GM06990 (cell line): ENCODE data around the gene C22orf15.

ENCODE experiments used
- DNase-seq: peaks from one replicate; pipeline ENCODE4 v3.0.0-alpha.2; 2011; ENCODE audit not compliant: insufficient read length; ENCODE audit errors: extremely low read depth
- H3K27me3 ChIP-seq: replicated peaks from 2 replicates; pipeline ENCODE4 v1.6.0; 2011; ENCODE audit warnings: low read length; ENCODE audit not compliant: control insufficient read depth, insufficient read depth
- H3K36me3 ChIP-seq: 2 replicates; pipeline ENCODE4 v1.5.1; 2011; ENCODE audit warnings: low read length; ENCODE audit not compliant: control insufficient read depth, insufficient read depth
- H3K4me3 ChIP-seq: replicated peaks from 2 replicates; pipeline ENCODE4 v1.5.1; 2011; ENCODE audit warnings: low read depth, mild to moderate bottlenecking, control low read depth, low read length
- CTCF ChIP-seq: IDR thresholded peaks from 2 replicates; pipeline ENCODE4 v1.5.1; 2011; ENCODE audit warnings: low read length, control low read depth, mild to moderate bottlenecking, inconsistent platforms; ENCODE audit not compliant: insufficient read depth, poor library complexity, severe bottlenecking

The C22orf15 gene

DNA sequence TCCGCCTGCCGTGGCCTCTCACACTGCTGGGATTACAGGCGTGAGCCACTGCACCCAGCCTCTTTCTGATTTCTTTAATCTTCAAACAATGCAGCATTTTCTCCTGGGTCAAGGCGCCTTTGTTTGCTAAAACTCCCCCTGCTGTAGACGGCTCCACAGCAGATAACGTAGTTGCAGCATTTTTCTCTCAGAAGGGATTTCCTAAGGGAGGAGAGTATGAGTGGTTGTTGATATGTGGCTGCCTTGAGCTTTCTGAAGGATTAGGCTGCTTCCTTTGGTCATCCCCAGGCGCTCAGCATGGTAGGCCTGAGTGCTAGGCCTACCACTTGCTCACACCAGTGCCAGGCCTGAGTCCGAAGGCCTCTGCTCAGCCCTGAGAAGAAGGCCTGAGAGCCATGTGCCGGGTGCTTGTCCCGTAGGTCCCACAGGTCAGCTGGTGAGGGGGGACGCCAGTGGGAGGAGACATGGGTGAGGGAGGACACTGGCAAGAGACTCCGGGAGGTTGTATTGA is 42.0 kb downstream of the C22orf15 start:
- H3K36me3 ChIP-seq: peaks cover 13% of the 10 kb centered on the region

DNA sequence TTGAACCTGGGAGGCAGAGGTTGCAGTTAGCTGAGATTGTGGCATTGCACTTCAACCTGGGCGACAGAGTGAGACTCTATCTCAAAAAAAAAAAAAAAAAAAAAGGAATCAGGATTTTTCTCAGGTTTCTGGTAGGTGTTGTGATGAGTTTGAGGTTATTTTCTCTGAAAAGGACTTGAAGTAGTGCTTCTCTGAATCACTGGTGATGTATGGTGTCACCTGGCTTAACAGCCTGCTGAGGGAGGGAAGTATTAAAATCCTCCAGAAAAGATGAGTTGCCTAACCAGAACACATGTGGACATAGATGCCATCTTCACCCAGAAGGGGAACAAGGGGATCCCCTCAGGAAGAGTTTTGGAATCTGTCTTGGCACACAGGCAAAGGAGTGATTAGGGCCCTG is 44.0 kb downstream of the C22orf15 start:
- H3K4me3 ChIP-seq: no peak overlapping the region
- no peaks in the 10 kb centered on the region for H3K27me3 ChIP-seq
- no peak for DNase-seq
- TF ChIP-seq CTCF: no peak
- peaks cover 10% of the 10 kb centered on the region for H3K36me3 ChIP-seq

More for the DNA sequence above, 42.0 kb downstream of the C22orf15 start:
- TF ChIP-seq CTCF: no peak
- Histone ChIP-seq H3K27me3 (no peaks in the 10 kb centered on the region), H3K4me3 (peak overlapping the region; percentile 45)
- peak; percentile 37 for DNase-seq

DNA sequence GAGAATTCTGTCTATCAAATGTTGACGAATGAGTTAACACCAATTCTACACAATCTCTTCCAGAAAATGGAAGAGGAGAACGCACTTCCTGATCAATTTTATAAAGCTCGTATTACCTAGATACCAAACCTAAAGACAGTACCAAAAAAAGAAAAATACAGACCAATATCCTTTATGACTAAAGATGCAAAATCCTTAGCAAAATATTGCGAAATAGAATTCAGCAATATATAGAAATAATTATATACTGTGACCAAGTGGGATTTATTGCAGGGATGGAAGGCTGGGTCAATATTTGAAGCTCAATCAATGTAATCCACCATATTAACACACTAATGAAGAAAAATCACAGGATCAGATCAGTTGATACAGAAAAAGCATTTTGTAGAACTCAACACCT is 49.6 kb downstream of the C22orf15 start:
- Histone ChIP-seq H3K27me3 (no peaks in the 10 kb centered on the region), H3K4me3 (no peak overlapping the region), H3K36me3 (peaks cover 17% of the 10 kb centered on the region)
- no peak for DNase-seq
- TF ChIP-seq CTCF: no peak
